Hepatocyte (in vitro differentiated cells): ENCODE data around the gene MFSD8.

Experiments used
- EZH2 ChIP-seq: fragments of 200-600 bp; sonication (generic); IDR thresholded peaks from 2 replicates; pipeline ENCODE4 v1.6.1; 2016; ENCODE audit warnings: antibody characterized with exemption, mild to moderate bottlenecking, borderline replicate concordance
- TF ChIP-seq, protein P1 (sequence below): fragments of 200-600 bp; sonication (generic); IDR thresholded peaks from 2 replicates; pipeline ENCODE4 v1.5.1; 2016; ENCODE audit warnings: antibody characterized with exemption, mild to moderate bottlenecking; ENCODE audit not compliant: poor library complexity

DNA sequence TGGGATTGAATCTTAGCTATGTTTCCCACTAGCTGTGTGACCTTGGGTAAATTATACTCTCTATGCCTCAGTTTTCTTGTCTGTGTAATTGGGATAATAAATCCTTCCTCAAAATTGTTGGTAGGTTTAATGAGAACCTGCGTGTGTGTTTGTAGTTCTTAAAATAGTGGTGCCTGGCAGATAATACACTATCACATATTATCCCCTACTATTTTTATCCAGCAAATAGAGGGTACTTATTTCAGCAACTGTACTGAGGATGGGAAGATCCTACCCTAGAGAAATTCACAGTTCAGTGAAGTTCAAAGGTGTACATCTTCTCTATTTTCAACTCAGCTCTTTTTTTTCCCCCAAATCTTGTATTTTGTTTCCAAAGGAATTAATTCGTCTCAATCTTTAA is 17.5 kb upstream of the MFSD8 start:
- TF ChIP-seq, protein P1, sequence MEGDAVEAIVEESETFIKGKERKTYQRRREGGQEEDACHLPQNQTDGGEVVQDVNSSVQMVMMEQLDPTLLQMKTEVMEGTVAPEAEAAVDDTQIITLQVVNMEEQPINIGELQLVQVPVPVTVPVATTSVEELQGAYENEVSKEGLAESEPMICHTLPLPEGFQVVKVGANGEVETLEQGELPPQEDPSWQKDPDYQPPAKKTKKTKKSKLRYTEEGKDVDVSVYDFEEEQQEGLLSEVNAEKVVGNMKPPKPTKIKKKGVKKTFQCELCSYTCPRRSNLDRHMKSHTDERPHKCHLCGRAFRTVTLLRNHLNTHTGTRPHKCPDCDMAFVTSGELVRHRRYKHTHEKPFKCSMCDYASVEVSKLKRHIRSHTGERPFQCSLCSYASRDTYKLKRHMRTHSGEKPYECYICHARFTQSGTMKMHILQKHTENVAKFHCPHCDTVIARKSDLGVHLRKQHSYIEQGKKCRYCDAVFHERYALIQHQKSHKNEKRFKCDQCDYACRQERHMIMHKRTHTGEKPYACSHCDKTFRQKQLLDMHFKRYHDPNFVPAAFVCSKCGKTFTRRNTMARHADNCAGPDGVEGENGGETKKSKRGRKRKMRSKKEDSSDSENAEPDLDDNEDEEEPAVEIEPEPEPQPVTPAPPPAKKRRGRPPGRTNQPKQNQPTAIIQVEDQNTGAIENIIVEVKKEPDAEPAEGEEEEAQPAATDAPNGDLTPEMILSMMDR: no peak
- no peak for TF ChIP-seq EZH2
